SK-N-SH (cell line): Measurements from ENCODE around the gene FASTKD3.

Experiments
- CTCF ChIP-seq: fragments of 200-600 bp; sonication (generic); IDR thresholded peaks from 2 replicates; pipeline ENCODE4 v1.6.1; 2017; ENCODE audit warnings: antibody characterized with exemption, mild to moderate bottlenecking, moderate library complexity
- EP300 ChIP-seq, 2 experiments: IDR thresholded peaks; 2 replicates each; pipeline versions ENCODE4 v1.4.0 to v1.6.1; 2012; ENCODE audit warnings: borderline replicate concordance in 1 of 2, low read depth in 1 of 2, low read length in 1 of 2
- FOXJ3 ChIP-seq: sonication (generic); formaldehyde crosslinking; IDR thresholded peaks from 2 replicates; pipeline ENCODE4 v1.5.1; 2020; ENCODE audit warnings: mild to moderate bottlenecking, missing genetic modification reagents
- GABPA ChIP-seq: IDR thresholded peaks from 2 replicates; pipeline ENCODE4 v1.4.0; 2012; ENCODE audit warnings: low read depth, mild to moderate bottlenecking
- POLR2AphosphoS5 ChIP-seq: IDR thresholded peaks from 2 replicates; pipeline ENCODE4 v1.6.1; 2012; ENCODE audit warnings: low read depth, low read length
- REST ChIP-seq: IDR thresholded peaks from 2 replicates; pipeline ENCODE4 v1.6.1; 2012; ENCODE audit warnings: mild to moderate bottlenecking, low read depth, low read length, moderate library complexity
- RFX5 ChIP-seq: IDR thresholded peaks from 2 replicates; pipeline ENCODE4 v1.6.1; 2012; ENCODE audit warnings: mild to moderate bottlenecking, improper control_type of control experiment, low read length

GRCh38 chr5:7917130-7918123 is 48.6 kb upstream of the FASTKD3 start:
- no peak for TF ChIP-seq POLR2AphosphoS5
- no peak for TF ChIP-seq CTCF
- TF ChIP-seq REST, result no peak
- no peak for TF ChIP-seq RFX5
- TF ChIP-seq EP300 (IDR thresholded peaks at IDR 0.05; ENCODE audit: borderline replicate concordance in 1 of 2, low read depth in 1 of 2, low read length in 1 of 2), result no peak
- TF ChIP-seq GABPA, result no peak
- TF ChIP-seq FOXJ3, result no peak
